Amniotic stem cell (primary cell): Measurements from ENCODE around the gene HIVEP1.

Source experiments
- DNase-seq: peaks from one replicate; lab custom pipeline; 2025; lab: John Stamatoyannopoulos, UW

Gene HIVEP1

GRCh38 chr6:12012038-12012557 lies at the start of gene HIVEP1:
Gene HIVEP1 (plus strand): TSS chr6:12012312. CDS start chr6:12015629, 3,317 bp downstream.
- no peak for DNase-seq

GRCh38 chr6:11963756-11964500 lies 48.2 kb upstream of the HIVEP1 start:
- DNase-seq: no peak

GRCh38 chr6:11964729-11965335 lies 47.3 kb upstream of the HIVEP1 start:
- no peak for DNase-seq

- DNase-seq: no peak
Observed at GRCh38 chr6:11965499-11965898, 46.6 kb upstream of the HIVEP1 start.

- no peak for DNase-seq
Observed at GRCh38 chr6:11968241-11968806, 43.8 kb upstream of the HIVEP1 start.

- DNase-seq: no peak
Observed at GRCh38 chr6:11969092-11969491, 43.0 kb upstream of the HIVEP1 start.

GRCh38 chr6:11970114-11970513 lies 42.0 kb upstream of the HIVEP1 start:
- no peak for DNase-seq

- peak; percentile 46 for DNase-seq
Observed at GRCh38 chr6:11971154-11971553, 41.0 kb upstream of the HIVEP1 start.

- DNase-seq: no peak
Observed at GRCh38 chr6:11972270-11972669, 39.8 kb upstream of the HIVEP1 start.

GRCh38 chr6:11972806-11973205 lies 39.3 kb upstream of the HIVEP1 start:
- DNase-seq: no peak

- no peak for DNase-seq
Observed at GRCh38 chr6:11973238-11973637, 38.9 kb upstream of the HIVEP1 start.

- no peak for DNase-seq
Observed at GRCh38 chr6:11974089-11974488, 38.0 kb upstream of the HIVEP1 start.

- no peak for DNase-seq
Observed at GRCh38 chr6:11975353-11975977, 36.6 kb upstream of the HIVEP1 start.

GRCh38 chr6:11976489-11976888 lies 35.6 kb upstream of the HIVEP1 start:
- no peak for DNase-seq

- no peak for DNase-seq
Observed at GRCh38 chr6:11977193-11977592, 34.9 kb upstream of the HIVEP1 start.

GRCh38 chr6:11977738-11978137 lies 34.4 kb upstream of the HIVEP1 start:
- DNase-seq: no peak

- no peak for DNase-seq
Observed at GRCh38 chr6:11978169-11978987, 33.7 kb upstream of the HIVEP1 start.

GRCh38 chr6:11979866-11980265 lies 32.2 kb upstream of the HIVEP1 start:
- no peak for DNase-seq

GRCh38 chr6:11983306-11983705 lies 28.8 kb upstream of the HIVEP1 start:
- DNase-seq: no peak

GRCh38 chr6:11987386-11987785 lies 24.7 kb upstream of the HIVEP1 start:
- DNase-seq: no peak

GRCh38 chr6:11989386-11989785 lies 22.7 kb upstream of the HIVEP1 start:
- DNase-seq: no peak

- DNase-seq: no peak
Observed at GRCh38 chr6:11992086-11992485, 20.0 kb upstream of the HIVEP1 start.
